ENCODE data around the gene LTBP4.

Gene LTBP4

DNA sequence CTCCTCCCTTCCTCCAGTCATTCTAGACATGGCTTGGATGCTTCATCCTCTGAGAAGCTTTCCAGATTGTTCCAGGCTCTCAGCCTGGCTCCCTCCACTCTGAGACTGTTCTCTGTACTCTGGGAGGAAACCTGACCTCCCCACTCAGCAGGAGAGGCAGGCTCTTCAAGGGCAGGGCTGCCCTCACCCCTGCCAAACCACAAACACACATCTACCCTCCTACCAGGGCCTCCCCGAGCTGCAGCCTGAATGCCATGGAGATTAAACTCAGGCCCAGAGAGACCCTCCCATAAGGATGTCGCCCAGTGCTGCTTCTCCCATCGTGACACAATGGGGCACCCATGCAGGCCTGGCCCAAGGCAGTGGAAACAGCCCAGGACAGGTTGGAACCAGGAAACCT, 73.1 kb downstream of the LTBP4 start:
- H3K36me3 ChIP-seq (ENCODE audit: insufficient read depth, low read length): peaks cover 63% of the 10 kb centered on the region
- TF ChIP-seq EZH2 (IDR thresholded peaks at IDR 0.05; ENCODE audit: borderline replicate concordance, low read depth, low read length, severe bottlenecking): no peak
- TF ChIP-seq, protein P1, sequence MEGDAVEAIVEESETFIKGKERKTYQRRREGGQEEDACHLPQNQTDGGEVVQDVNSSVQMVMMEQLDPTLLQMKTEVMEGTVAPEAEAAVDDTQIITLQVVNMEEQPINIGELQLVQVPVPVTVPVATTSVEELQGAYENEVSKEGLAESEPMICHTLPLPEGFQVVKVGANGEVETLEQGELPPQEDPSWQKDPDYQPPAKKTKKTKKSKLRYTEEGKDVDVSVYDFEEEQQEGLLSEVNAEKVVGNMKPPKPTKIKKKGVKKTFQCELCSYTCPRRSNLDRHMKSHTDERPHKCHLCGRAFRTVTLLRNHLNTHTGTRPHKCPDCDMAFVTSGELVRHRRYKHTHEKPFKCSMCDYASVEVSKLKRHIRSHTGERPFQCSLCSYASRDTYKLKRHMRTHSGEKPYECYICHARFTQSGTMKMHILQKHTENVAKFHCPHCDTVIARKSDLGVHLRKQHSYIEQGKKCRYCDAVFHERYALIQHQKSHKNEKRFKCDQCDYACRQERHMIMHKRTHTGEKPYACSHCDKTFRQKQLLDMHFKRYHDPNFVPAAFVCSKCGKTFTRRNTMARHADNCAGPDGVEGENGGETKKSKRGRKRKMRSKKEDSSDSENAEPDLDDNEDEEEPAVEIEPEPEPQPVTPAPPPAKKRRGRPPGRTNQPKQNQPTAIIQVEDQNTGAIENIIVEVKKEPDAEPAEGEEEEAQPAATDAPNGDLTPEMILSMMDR (IDR thresholded peaks at IDR 0.05; ENCODE audit: borderline replicate concordance, extremely low read depth, low read length, poor library complexity, severe bottlenecking): no peak
- no peaks in the 10 kb centered on the region for H3K79me2 ChIP-seq (ENCODE audit: insufficient read depth, low read length)
- ATAC-seq (ENCODE audit: insufficient read depth, low read depth) (peak; percentile 57; the same call in 1 of the 3 replicates), DNase-seq (no peak)
- H3K9me3 ChIP-seq (ENCODE audit: insufficient read depth, low read length, severe bottlenecking): peaks cover 5% of the 10 kb centered on the region
- no peak overlapping the region for H3K9ac ChIP-seq (ENCODE audit: low read depth, low read length)
- no peak overlapping the region for H2AFZ ChIP-seq (ENCODE audit: low read depth, low read length)
- no peak overlapping the region for H3K4me3 ChIP-seq (ENCODE audit: low read depth in 1 of 2, low read length in 2 of 2)
- H3K27ac ChIP-seq (ENCODE audit: low read length): no peak overlapping the region
- no peaks in the 10 kb centered on the region for H3K27me3 ChIP-seq (ENCODE audit: insufficient read depth, low read length, poor library complexity)
- H3K4me2 ChIP-seq (ENCODE audit: insufficient read depth, low read length): no peak overlapping the region
- no peaks in the 10 kb centered on the region for H3K4me1 ChIP-seq (ENCODE audit: insufficient read depth, low read length)
- H4K20me1 ChIP-seq (ENCODE audit: insufficient read depth, low read length): no peaks in the 10 kb centered on the region

- H3K27ac ChIP-seq (ENCODE audit: low read length): no peak overlapping the region
- TF ChIP-seq, protein P1 (IDR thresholded peaks at IDR 0.05; ENCODE audit: borderline replicate concordance, extremely low read depth, low read length, poor library complexity, severe bottlenecking): no peak
- no peak for TF ChIP-seq EZH2 (IDR thresholded peaks at IDR 0.05; ENCODE audit: borderline replicate concordance, low read depth, low read length, severe bottlenecking)
- no peaks in the 10 kb centered on the region for H4K20me1 ChIP-seq (ENCODE audit: insufficient read depth, low read length)
- no peaks in the 10 kb centered on the region for H3K4me1 ChIP-seq (ENCODE audit: insufficient read depth, low read length)
- H3K4me3 ChIP-seq (ENCODE audit: low read depth in 1 of 2, low read length in 2 of 2): no peak overlapping the region
- H3K36me3 ChIP-seq (ENCODE audit: insufficient read depth, low read length): peaks cover 41% of the 10 kb centered on the region
- no peak for ATAC-seq (ENCODE audit: insufficient read depth, low read depth)
- no peak for DNase-seq
- no peaks in the 10 kb centered on the region for H3K9me3 ChIP-seq (ENCODE audit: insufficient read depth, low read length, severe bottlenecking)
- no peak overlapping the region for H3K9ac ChIP-seq (ENCODE audit: low read depth, low read length)
- no peaks in the 10 kb centered on the region for H3K79me2 ChIP-seq (ENCODE audit: insufficient read depth, low read length)
- no peak overlapping the region for H2AFZ ChIP-seq (ENCODE audit: low read depth, low read length)
- no peaks in the 10 kb centered on the region for H3K27me3 ChIP-seq (ENCODE audit: insufficient read depth, low read length, poor library complexity)
- no peak overlapping the region for H3K4me2 ChIP-seq (ENCODE audit: insufficient read depth, low read length)
Observed at GRCh38 chr19:40677156-40677555, 76.0 kb downstream of the LTBP4 start.
